ENCODE measurements around the gene TAF3. TPM values are rescaled to one million over a fixed set of nuclear protein-coding genes. Genes with fewer than 3 reads are reported as not detected.

The TAF3 gene
- total RNA-seq, 1 donor from 2014 or later, result 4.8 TPM

GRCh38 chr10:7922707-7923106, 104.4 kb downstream of the TAF3 start:
- no peak overlapping the region for H3K4me3 ChIP-seq (ENCODE audit: low read depth, low read length)
- TF ChIP-seq, protein P1, sequence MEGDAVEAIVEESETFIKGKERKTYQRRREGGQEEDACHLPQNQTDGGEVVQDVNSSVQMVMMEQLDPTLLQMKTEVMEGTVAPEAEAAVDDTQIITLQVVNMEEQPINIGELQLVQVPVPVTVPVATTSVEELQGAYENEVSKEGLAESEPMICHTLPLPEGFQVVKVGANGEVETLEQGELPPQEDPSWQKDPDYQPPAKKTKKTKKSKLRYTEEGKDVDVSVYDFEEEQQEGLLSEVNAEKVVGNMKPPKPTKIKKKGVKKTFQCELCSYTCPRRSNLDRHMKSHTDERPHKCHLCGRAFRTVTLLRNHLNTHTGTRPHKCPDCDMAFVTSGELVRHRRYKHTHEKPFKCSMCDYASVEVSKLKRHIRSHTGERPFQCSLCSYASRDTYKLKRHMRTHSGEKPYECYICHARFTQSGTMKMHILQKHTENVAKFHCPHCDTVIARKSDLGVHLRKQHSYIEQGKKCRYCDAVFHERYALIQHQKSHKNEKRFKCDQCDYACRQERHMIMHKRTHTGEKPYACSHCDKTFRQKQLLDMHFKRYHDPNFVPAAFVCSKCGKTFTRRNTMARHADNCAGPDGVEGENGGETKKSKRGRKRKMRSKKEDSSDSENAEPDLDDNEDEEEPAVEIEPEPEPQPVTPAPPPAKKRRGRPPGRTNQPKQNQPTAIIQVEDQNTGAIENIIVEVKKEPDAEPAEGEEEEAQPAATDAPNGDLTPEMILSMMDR (conservative IDR thresholded peaks at IDR 0.05; ENCODE audit: low read depth, low read length), result no peak
- DNase-seq (ENCODE audit: low read depth), result no peak

DNA sequence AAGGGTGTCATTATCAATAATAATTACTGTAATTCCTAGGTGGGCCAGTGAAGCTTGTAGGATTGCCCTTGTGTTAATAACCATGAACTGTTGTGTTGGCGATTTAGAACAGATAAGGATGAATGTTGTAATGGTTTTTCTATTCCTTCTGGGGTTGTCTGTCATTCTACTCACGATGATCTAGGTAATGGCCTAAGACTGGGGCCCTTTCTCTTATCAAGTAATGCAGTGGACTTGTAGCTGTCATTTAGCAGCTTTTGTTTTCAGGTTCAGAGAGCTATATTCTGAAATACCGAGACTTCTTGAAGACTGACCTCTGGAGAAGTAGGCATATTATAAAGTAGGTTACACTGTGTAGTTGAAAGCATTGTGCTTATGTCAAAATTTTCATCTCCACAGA, 110.2 kb downstream of the TAF3 start:
- no peak for DNase-seq (ENCODE audit: low read depth)
- TF ChIP-seq, protein P1 (conservative IDR thresholded peaks at IDR 0.05; ENCODE audit: low read depth, low read length), result no peak
- no peak overlapping the region for H3K4me3 ChIP-seq (ENCODE audit: low read depth, low read length)

DNA sequence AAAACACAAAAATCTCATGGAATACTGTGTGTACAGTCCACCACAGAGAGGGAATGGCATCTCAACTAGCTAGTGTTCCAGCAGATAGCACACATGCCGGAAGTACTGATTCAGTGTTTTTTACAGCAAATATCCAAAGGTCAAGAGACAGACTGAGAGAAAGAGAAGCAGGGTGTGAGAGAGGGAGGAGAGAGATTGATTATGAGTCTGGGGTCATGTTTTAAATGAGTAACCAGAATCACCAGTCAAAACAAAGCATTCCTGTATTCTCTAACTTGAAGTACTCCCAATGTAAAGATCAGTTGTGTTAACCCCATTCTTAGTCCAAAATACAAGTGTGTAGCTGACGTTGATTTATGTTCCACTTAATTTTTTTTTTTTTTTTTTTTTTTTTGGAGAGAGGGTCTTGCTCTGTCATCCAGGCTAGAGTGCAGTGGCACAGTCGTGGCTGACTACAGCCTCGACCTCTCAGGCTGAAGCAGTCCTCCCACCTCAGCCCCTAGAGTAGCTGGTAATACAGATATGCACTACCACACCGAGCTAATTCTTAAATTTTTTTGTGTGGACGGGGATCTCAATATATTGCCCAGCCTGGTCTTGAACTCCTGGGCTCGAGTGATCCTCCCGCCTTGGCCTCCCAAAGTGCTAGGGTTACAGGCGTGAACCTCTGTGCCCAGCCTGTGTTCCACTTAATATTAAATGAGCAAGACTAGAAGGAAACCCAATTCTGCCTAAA, 114.2 kb downstream of the TAF3 start:
- DNase-seq (ENCODE audit: low read depth), result no peak
- TF ChIP-seq, protein P1 (conservative IDR thresholded peaks at IDR 0.05; ENCODE audit: low read depth, low read length), result no peak
- H3K4me3 ChIP-seq (ENCODE audit: low read depth, low read length), result no peak overlapping the region

DNA sequence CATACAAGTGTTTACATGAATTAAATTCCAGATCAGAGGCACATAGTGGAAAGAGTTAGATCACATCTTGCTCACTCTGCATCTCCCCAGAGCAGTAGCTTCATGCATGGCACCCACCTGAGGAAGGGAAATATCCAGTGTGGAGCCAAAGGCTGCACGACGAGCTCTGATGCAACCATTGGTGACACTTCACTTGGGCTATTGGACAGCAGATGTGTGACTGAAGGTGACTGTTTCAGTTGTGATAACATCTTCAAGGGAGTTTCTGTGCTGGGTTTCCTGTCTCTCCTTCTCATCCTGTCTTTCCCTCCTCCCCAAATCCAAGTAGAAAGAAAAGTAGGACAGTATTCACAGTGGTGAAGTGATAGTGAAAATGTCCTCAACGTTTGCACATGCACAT, 115.0 kb downstream of the TAF3 start:
- no peak overlapping the region for H3K4me3 ChIP-seq (ENCODE audit: low read depth, low read length)
- TF ChIP-seq, protein P1 (conservative IDR thresholded peaks at IDR 0.05; ENCODE audit: low read depth, low read length), result no peak
- DNase-seq (ENCODE audit: low read depth), result no peak

DNA sequence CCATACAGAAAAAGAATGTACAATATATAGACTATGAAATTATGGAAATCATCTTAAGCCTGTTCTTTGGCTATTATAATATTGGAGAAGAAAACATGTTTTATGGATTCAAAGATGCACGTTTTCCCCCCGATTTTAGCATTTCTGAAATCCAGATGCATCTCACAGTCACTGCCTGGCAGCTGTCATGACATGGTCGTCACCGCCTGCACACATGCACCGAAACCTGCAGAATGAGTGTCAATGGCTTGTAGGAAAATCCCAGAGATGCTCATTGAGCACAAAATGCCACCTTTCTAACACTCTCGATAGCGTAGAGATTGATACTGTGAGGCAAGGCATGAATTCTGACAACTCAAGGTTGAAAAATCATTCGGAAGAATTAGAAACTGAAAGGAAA, 115.5 kb downstream of the TAF3 start:
- TF ChIP-seq, protein P1 (conservative IDR thresholded peaks at IDR 0.05; ENCODE audit: low read depth, low read length), result no peak
- DNase-seq (ENCODE audit: low read depth), result no peak
- no peak overlapping the region for H3K4me3 ChIP-seq (ENCODE audit: low read depth, low read length)

GRCh38 chr10:7937315-7937945, 119.1 kb downstream of the TAF3 start:
- no peak overlapping the region for H3K4me3 ChIP-seq (ENCODE audit: low read depth, low read length)
- DNase-seq (ENCODE audit: low read depth), result no peak
- TF ChIP-seq, protein P1 (conservative IDR thresholded peaks at IDR 0.05; ENCODE audit: low read depth, low read length), result no peak

DNA sequence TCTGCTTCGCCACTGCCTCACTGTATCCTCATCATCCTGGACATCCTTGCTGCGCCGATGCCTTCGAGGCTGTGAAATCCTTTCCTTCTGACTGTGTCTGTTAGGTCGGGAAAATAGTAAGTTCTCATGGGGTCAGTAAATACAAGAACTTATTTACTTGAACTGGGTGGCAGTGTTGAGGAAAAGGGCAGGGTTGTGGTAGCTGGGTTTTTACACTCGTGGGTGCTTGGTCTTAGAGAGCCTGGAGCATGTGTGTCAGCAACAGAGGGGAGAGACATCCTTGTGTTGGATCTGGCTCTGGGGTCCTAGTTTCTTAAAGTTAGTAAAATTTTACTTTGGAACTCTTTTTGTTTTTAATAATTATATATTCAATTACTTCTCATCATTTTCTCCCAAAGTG, 123.3 kb downstream of the TAF3 start:
- TF ChIP-seq, protein P1 (conservative IDR thresholded peaks at IDR 0.05; ENCODE audit: low read depth, low read length), result no peak
- no peak for DNase-seq (ENCODE audit: low read depth)
- no peak overlapping the region for H3K4me3 ChIP-seq (ENCODE audit: low read depth, low read length)

Data from epithelial cell of proximal tubule (primary cell).